ENCODE results near the gene COG1.

Gene COG1

DNA sequence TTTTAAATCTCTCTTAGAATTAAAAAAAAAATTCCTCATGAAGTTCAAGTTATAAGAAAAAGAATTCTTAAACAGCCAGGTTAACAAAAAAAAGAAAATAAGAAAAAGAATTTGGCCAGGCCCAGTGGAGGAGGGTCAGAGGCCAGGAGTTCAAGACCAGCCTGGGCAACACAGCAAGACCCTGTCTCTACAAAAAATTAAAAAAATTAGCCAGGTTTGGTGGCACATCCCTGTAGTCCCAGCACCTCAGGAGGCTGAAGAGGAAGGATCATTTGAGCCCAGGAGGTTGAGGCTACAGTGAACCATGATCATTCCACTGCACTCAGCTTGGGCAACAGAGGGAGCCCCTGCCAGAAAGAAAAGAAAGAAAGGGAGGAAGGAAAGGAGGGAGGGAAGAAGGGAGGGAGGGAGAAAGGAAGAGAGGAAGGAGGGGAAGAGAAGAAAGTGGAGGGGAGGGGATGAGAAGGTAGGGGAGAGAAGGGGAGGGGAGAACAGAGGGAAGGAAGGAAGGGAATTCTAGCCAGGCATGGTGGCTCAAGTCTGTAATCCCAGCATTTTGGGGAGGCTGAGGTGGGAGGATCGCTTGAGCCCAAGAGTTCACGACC is 30.9 kb downstream of the COG1 start:
- H3K36me3 ChIP-seq (ENCODE audit: control insufficient read depth, insufficient read depth, low read length), result 0 out of 2 replicates have a peak, but pooled peaks cover 9% of the 10 kb centered on the region

DNA sequence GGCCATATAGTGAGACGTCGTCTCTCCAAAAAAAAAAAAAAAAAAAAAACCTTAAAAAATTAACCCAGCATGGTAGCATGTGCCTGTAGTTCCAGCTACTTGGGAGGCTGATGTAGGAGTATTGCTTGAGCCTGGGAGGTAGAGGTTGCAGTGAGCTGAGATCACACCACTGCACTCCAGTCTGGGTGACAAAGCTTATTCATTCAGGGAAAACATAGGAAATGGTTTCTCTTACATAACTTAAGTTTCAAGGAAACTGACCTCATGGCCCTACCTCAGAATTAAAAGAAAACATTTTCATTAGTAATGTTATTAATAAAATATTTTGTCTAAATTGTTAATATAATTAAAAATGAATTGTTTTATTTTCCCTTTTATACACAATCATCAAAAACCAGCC is 31.4 kb downstream of the COG1 start:
- Histone ChIP-seq H3K4me3 (ENCODE audit: low read depth, low read length) (no peak overlapping the region), H3K9me3 (ENCODE audit: control insufficient read depth, insufficient read depth, low read depth, low read length) (no peaks in the 10 kb centered on the region), H3K9ac (ENCODE audit: low read length) (no peak overlapping the region), H3K4me1 (ENCODE audit: control insufficient read depth, insufficient read depth, low read length) (peaks cover 36% of the 10 kb centered on the region), H3K27me3 (ENCODE audit: control insufficient read depth, insufficient read depth, low read length) (no peaks in the 10 kb centered on the region), H3K36me3 (ENCODE audit: control insufficient read depth, insufficient read depth, low read length) (0 out of 2 replicates have a peak, but pooled peaks cover 9% of the 10 kb centered on the region), H3K27ac (ENCODE audit: low read depth, low read length) (no peak overlapping the region)

More for the DNA sequence above, 30.9 kb downstream of the COG1 start:
- Histone ChIP-seq H3K9ac (ENCODE audit: low read length) (no peak overlapping the region), H3K4me1 (ENCODE audit: control insufficient read depth, insufficient read depth, low read length) (peaks cover 31% of the 10 kb centered on the region), H3K27me3 (ENCODE audit: control insufficient read depth, insufficient read depth, low read length) (no peaks in the 10 kb centered on the region), H3K9me3 (ENCODE audit: control insufficient read depth, insufficient read depth, low read depth, low read length) (no peaks in the 10 kb centered on the region), H3K4me3 (ENCODE audit: low read depth, low read length) (no peak overlapping the region), H3K27ac (ENCODE audit: low read depth, low read length) (no peak overlapping the region)

DNA sequence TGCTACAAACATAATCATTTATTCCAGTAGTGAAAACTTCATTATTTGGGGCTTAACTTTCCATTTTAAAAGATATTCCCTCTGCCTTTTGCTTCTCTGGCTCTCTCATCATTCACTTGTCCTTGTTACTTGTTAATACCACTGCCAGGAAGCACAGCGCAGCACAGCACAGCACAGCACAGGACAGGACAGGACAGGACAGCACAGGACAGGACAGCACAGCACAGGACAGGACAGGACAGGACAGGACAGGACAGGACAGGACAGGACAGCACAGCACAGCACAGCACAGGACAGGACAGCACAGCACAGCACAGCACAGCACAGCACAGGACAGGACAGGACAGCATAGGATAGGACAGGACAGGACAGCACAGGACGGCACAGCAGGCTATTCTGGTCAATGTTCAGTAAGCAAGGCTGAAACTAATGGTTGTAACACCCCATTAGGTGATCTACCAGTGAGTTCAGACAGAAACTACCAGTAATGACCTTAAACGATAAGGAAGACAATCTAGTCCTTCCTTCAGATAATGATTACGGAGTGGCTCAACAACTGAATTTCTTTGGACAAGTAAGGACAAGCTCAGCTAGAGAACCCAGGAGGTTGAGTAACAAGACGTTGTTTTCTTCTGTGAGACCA is 31.9 kb downstream of the COG1 start:
- no peak overlapping the region for H3K27ac ChIP-seq (ENCODE audit: low read depth, low read length)
- no peaks in the 10 kb centered on the region for H3K27me3 ChIP-seq (ENCODE audit: control insufficient read depth, insufficient read depth, low read length)
- peaks cover 37% of the 10 kb centered on the region for H3K4me1 ChIP-seq (ENCODE audit: control insufficient read depth, insufficient read depth, low read length)
- H3K4me3 ChIP-seq (ENCODE audit: low read depth, low read length), result no peak overlapping the region
- no peak overlapping the region for H3K9ac ChIP-seq (ENCODE audit: low read length)
- H3K36me3 ChIP-seq (ENCODE audit: control insufficient read depth, insufficient read depth, low read length), result 0 out of 2 replicates have a peak, but pooled peaks cover 9% of the 10 kb centered on the region
- H3K9me3 ChIP-seq (ENCODE audit: control insufficient read depth, insufficient read depth, low read depth, low read length), result no peaks in the 10 kb centered on the region

DNA sequence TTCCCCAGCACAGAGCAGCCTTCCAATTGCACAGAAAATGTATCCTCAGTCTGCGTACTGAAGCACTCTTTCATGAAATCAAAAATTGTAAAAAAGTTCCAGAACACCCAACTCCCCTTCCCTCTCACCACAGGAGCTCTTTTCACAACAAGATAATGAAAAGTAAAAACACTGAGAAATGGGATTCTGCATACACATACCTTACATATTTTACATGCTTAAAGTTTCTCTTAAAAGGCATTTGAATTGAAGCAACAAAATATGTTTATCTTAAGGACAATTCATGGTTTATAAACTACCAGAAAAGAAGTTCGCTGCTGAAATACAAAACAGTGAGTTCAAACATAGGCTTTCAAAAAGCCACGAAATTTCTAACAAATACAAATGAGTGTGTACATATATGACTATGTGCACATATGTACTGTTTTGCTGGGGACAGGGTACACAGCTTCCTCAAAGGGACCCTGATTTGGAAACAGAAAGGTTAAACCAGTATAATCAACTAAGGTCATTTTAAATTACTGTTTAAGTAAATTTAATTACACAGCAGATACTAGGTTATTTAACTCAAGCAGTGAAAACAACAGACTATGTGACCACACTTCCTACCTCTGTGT is 33.8 kb downstream of the COG1 start:
- H3K4me1 ChIP-seq (ENCODE audit: control insufficient read depth, insufficient read depth, low read length), result peaks cover 37% of the 10 kb centered on the region
- no peaks in the 10 kb centered on the region for H3K9me3 ChIP-seq (ENCODE audit: control insufficient read depth, insufficient read depth, low read depth, low read length)
- no peak overlapping the region for H3K4me3 ChIP-seq (ENCODE audit: low read depth, low read length)
- peak overlapping the region; percentile 69 for H3K27ac ChIP-seq (ENCODE audit: low read depth, low read length)
- 0 out of 2 replicates have a peak, but pooled peaks cover 4% of the 10 kb centered on the region for H3K36me3 ChIP-seq (ENCODE audit: control insufficient read depth, insufficient read depth, low read length)
- no peaks in the 10 kb centered on the region for H3K27me3 ChIP-seq (ENCODE audit: control insufficient read depth, insufficient read depth, low read length)
- no peak overlapping the region for H3K9ac ChIP-seq (ENCODE audit: low read length)

DNA sequence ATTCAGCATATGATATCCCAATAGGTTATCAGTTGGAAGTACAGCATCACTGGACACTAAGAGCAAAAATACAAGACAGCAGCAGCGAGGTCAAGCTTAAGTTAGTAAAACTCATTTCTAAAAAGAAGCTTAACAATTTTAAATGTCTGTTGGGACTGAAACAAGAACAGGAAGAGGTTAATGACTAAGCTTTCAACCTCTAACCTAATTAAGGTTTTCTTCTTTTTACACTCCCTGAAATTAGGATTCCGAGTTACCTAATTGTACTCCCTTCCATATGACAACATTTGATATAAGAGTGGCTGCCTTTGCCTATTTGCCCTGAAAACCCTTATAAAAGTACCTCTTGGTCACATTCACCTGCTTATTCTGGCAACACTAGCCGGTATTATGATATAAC is 34.5 kb downstream of the COG1 start:
- Histone ChIP-seq H3K4me3 (ENCODE audit: low read depth, low read length) (no peak overlapping the region), H3K9ac (ENCODE audit: low read length) (no peak overlapping the region), H3K27me3 (ENCODE audit: control insufficient read depth, insufficient read depth, low read length) (no peaks in the 10 kb centered on the region), H3K36me3 (ENCODE audit: control insufficient read depth, insufficient read depth, low read length) (0 out of 2 replicates have a peak, but pooled peaks cover 4% of the 10 kb centered on the region), H3K4me1 (ENCODE audit: control insufficient read depth, insufficient read depth, low read length) (peaks cover 37% of the 10 kb centered on the region), H3K27ac (ENCODE audit: low read depth, low read length) (no peak overlapping the region), H3K9me3 (ENCODE audit: control insufficient read depth, insufficient read depth, low read depth, low read length) (no peaks in the 10 kb centered on the region)

DNA sequence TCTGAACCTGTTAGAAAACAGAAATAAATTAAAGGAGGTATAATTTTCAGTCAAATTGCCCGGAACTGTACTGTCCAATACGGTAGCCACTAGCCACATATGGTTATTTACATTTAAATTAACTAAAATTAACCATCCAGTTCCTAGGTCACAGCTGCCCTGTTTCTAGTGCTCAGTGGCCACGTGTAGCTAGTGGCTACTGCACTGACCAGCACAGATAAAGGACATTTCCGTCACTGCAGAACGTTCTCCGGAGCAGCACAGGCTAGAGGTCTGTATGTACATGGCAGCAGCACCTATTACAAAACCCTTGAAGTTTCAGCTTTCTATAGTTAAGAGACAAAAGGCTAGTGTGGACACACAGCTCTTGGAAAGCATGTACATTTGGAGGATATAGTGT is 35.1 kb downstream of the COG1 start:
- H3K27me3 ChIP-seq (ENCODE audit: control insufficient read depth, insufficient read depth, low read length), result no peaks in the 10 kb centered on the region
- no peaks in the 10 kb centered on the region for H3K9me3 ChIP-seq (ENCODE audit: control insufficient read depth, insufficient read depth, low read depth, low read length)
- 0 out of 2 replicates have a peak, but pooled peaks cover 4% of the 10 kb centered on the region for H3K36me3 ChIP-seq (ENCODE audit: control insufficient read depth, insufficient read depth, low read length)
- no peak overlapping the region for H3K9ac ChIP-seq (ENCODE audit: low read length)
- no peak overlapping the region for H3K27ac ChIP-seq (ENCODE audit: low read depth, low read length)
- no peak overlapping the region for H3K4me3 ChIP-seq (ENCODE audit: low read depth, low read length)
- peaks cover 37% of the 10 kb centered on the region for H3K4me1 ChIP-seq (ENCODE audit: control insufficient read depth, insufficient read depth, low read length)

DNA sequence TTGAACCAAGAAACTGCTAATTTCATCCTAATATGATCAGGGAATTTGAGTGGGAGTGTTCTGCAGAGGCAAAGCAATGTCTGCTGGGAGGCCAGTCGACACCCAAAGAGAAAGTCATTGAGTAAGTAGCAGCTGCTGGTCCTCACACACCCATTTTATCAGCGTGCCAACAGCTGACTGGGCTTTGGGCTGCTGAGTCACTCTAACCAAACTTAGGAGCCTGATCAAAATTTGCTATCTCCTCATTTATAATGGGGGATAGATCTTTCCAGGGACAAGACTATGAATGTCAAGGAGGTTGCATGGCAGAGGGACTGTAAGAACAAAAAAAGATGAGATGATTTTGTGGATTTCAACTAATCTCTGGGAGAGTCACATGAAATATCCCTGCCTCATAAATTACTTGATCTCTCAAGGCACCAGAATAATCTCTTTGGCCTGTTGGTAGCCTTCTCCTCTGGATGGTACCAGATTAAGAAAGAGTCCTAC is 35.9 kb downstream of the COG1 start:
- no peaks in the 10 kb centered on the region for H3K9me3 ChIP-seq (ENCODE audit: control insufficient read depth, insufficient read depth, low read depth, low read length)
- peaks cover 42% of the 10 kb centered on the region for H3K4me1 ChIP-seq (ENCODE audit: control insufficient read depth, insufficient read depth, low read length)
- no peaks in the 10 kb centered on the region for H3K27me3 ChIP-seq (ENCODE audit: control insufficient read depth, insufficient read depth, low read length)
- H3K9ac ChIP-seq (ENCODE audit: low read length), result no peak overlapping the region
- 0 out of 2 replicates have a peak, but pooled peaks cover 4% of the 10 kb centered on the region for H3K36me3 ChIP-seq (ENCODE audit: control insufficient read depth, insufficient read depth, low read length)
- H3K4me3 ChIP-seq (ENCODE audit: low read depth, low read length), result no peak overlapping the region
- peak overlapping the region; percentile 57; the same call in 1 of the 2 replicates for H3K27ac ChIP-seq (ENCODE audit: low read depth, low read length)

DNA sequence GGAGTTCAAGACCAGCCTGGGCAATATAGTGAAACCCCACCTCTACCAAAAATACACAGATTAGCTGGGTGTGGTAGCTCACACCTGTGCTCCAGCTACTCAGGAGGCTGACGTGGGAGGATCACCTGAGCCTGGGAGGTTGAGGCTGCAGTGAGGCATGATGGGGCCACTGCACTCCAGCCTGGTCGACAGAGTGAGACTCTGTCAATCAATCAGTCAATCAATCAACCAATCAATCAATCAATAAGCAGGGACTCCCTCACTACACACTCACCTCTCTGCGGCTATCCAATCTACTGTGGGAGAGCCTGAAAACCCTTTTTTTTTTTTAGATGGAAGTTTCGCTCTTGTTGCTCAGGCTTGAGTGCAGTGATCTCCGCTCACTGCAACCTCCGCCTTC is 37.2 kb downstream of the COG1 start:
- Histone ChIP-seq H3K36me3 (ENCODE audit: control insufficient read depth, insufficient read depth, low read length) (peaks cover 4% of the 10 kb centered on the region; the same call in 1 of the 2 replicates), H3K9me3 (ENCODE audit: control insufficient read depth, insufficient read depth, low read depth, low read length) (no peaks in the 10 kb centered on the region), H3K27me3 (ENCODE audit: control insufficient read depth, insufficient read depth, low read length) (no peaks in the 10 kb centered on the region), H3K4me1 (ENCODE audit: control insufficient read depth, insufficient read depth, low read length) (peaks cover 38% of the 10 kb centered on the region), H3K4me3 (ENCODE audit: low read depth, low read length) (no peak overlapping the region), H3K9ac (ENCODE audit: low read length) (no peak overlapping the region), H3K27ac (ENCODE audit: low read depth, low read length) (no peak overlapping the region)

DNA sequence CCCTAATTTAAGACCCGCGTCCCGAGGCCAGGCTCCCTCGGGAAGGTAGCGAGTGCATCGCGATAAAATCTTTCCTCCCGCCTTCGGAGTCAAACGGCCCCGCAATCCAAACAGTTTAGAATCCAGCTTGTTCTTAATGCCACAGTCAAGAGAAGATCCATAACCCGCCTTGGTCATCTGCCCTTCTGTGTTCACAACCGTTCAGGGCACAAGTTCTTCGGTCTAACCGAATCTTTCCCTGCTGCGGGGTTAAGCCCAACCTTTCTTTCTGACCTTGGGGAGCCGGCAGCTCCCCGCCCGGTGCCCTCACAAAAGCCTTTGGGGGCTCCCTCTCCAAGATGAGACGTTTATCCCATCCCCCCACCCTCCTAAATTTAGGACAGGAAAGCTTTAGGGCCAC is 38.5 kb downstream of the COG1 start:
- peak overlapping the region; percentile 80 for H3K4me3 ChIP-seq (ENCODE audit: low read depth, low read length)
- peak overlapping the region; percentile 52; the same call in 1 of the 2 replicates for H3K27ac ChIP-seq (ENCODE audit: low read depth, low read length)
- peak overlapping the region; percentile 91 for H3K9ac ChIP-seq (ENCODE audit: low read length)
- peaks cover 17% of the 10 kb centered on the region for H3K36me3 ChIP-seq (ENCODE audit: control insufficient read depth, insufficient read depth, low read length)
- peaks cover 34% of the 10 kb centered on the region for H3K4me1 ChIP-seq (ENCODE audit: control insufficient read depth, insufficient read depth, low read length)
- no peaks in the 10 kb centered on the region for H3K27me3 ChIP-seq (ENCODE audit: control insufficient read depth, insufficient read depth, low read length)
- H3K9me3 ChIP-seq (ENCODE audit: control insufficient read depth, insufficient read depth, low read depth, low read length), result no peaks in the 10 kb centered on the region

DNA sequence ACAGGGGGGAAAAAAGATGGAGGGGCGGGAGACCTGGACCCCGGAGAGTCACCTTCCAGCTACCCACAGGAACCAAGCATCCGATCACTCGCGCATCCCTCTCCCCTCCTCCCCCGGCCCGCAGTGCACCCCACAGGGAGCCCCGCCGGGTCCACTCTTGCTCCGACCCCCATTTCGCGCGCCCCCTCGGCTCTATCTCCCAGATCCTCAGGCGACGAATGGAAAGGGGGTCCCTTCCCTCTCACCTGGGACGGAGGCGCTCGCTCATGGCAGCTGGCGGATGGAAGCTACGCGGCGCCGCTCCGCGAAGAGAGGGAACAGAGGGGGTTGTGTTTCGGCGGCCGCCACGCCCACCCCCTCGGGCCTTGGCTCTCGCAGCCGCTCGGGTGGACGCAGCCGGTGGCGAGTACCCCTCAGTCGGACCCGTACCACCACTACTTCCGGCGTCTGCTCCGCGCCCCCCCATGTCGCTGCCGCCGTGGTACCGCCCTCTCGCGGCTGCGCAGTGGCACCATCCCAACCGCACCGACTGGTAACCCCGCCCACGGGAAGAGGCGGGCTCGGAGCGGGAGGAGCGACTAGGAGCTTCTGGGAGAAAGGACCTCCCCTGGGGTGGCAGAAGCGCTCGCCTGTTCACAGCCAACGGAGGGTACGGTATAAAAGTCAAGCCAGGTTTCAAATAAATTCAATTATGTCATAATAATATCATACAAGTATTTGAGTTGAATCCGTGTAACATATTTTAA is 39.2 kb downstream of the COG1 start:
- peak overlapping the region; percentile 89; the same call in 1 of the 2 replicates for H3K27ac ChIP-seq (ENCODE audit: low read depth, low read length)
- H3K4me1 ChIP-seq (ENCODE audit: control insufficient read depth, insufficient read depth, low read length), result peaks cover 28% of the 10 kb centered on the region
- H3K36me3 ChIP-seq (ENCODE audit: control insufficient read depth, insufficient read depth, low read length), result peaks cover 23% of the 10 kb centered on the region
- peak overlapping the region; percentile 91 for H3K9ac ChIP-seq (ENCODE audit: low read length)
- no peaks in the 10 kb centered on the region for H3K27me3 ChIP-seq (ENCODE audit: control insufficient read depth, insufficient read depth, low read length)
- no peaks in the 10 kb centered on the region for H3K9me3 ChIP-seq (ENCODE audit: control insufficient read depth, insufficient read depth, low read depth, low read length)
- peak overlapping the region; percentile 80 for H3K4me3 ChIP-seq (ENCODE audit: low read depth, low read length)

Measured in HUES6 (cell line).